Right lung (tissue), 5 donors: ENCODE results near the gene BAG5. TPM values are rescaled to one million over a fixed set of nuclear protein-coding genes. Genes with fewer than 3 reads are reported as not detected.
A peak's percentile ranks its signal among the peaks of the same experiment; 100 is the strongest.

Experiments
- DNase-seq, 2 donors: peaks; one replicate each; pipeline ENCODE4 v3.0.0-alpha.2; 2013
- polyA plus RNA-seq, 5 donors: library from polyadenylated mRNA; unstranded; fragments of 120-200 nt; gene quantifications; one replicate each; pipeline versions ENCODE4 v1.2.1 to v1.2.3, GENCODE V29; 2013; ENCODE audit warnings: inconsistent platforms in 1 of 5, low replicate concordance in 1 of 5; ENCODE audit not compliant: insufficient read length in 5 of 5, insufficient read depth in 1 of 5

The BAG5 gene
- polyA plus RNA-seq, 5 donors, result 21.1 to 26.8 (median 25.3) TPM

- no peak for DNase-seq
These were observed 25.8 kb downstream of the BAG5 start for GRCh38 chr14:103536693-103537092.

GRCh38 chr14:103535891-103536565, 26.4 kb downstream of the BAG5 start:
- no peak for DNase-seq

- no peak for DNase-seq
These were observed 27.2 kb downstream of the BAG5 start for GRCh38 chr14:103535081-103535890.

- DNase-seq, result no peak
These were observed 27.8 kb downstream of the BAG5 start for GRCh38 chr14:103534576-103535061.

GRCh38 chr14:103533999-103534575, 28.4 kb downstream of the BAG5 start:
- no peak for DNase-seq

- DNase-seq, result no peak
These were observed 29.1 kb downstream of the BAG5 start for GRCh38 chr14:103533137-103533998.

- no peak for DNase-seq
These were observed 30.0 kb downstream of the BAG5 start for GRCh38 chr14:103532216-103533136.

- no peak for DNase-seq
These were observed 30.8 kb downstream of the BAG5 start for GRCh38 chr14:103531421-103532215.

- no peak for DNase-seq
These were observed 31.6 kb downstream of the BAG5 start for GRCh38 chr14:103530831-103531230.

GRCh38 chr14:103530390-103530789, 32.1 kb downstream of the BAG5 start:
- no peak for DNase-seq

- no peak for DNase-seq
These were observed 32.8 kb downstream of the BAG5 start for GRCh38 chr14:103529383-103530365.

GRCh38 chr14:103528587-103529382, 33.7 kb downstream of the BAG5 start, which contains the start of gene TRMT61A:
TRMT61A (plus strand) TSS chr14:103529196; CDS start chr14:103529979, 783 bp downstream.
- peak; percentile 91 for DNase-seq

GRCh38 chr14:103528146-103528586, 34.3 kb downstream of the BAG5 start:
- no peak for DNase-seq

GRCh38 chr14:103527408-103528145, 34.9 kb downstream of the BAG5 start:
- no peak for DNase-seq

- DNase-seq, result no peak
These were observed 35.6 kb downstream of the BAG5 start for GRCh38 chr14:103526914-103527248.

- no peak for DNase-seq
These were observed 36.1 kb downstream of the BAG5 start for GRCh38 chr14:103526247-103526913.
